ENCODE data around the gene GPN2. TPM values are rescaled to one million over a fixed set of nuclear protein-coding genes. Genes with fewer than 3 reads are reported as not detected.

Gene GPN2
- total and polyA plus RNA-seq, 12 donors: 12.4 to 31.3 (median 20.4) TPM

DNA sequence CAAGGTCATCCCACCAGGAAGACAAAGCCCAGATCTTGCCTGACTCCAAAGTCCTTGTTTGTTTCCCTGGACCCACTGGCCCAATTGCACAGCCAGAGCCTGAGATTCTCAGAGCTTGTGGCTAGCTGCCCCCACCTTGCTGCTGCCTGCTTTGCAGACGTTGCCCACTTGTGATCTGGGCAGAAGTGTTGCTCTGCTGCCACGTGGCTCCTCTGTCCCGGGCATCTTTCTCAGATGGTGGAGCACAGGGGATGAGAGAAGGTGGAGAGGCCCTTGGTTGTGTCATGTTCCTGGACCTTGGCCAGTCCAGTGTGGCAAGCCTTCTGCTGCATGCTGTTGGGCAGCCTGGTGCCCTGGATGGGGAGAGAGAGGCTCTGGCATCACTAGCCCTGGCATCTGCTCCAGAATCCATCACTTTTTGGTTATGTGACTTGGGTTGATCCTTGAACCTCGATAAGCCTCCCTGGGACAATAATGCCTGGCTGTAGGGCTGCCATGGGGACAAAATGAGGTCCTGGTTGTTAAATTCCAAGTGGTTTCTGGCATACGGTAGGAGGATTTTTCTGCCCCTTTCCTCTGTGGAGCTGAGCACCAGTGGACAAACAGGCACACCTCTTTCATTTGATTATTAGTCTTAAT, 25.2 kb upstream of the GPN2 start:
- peak; percentile 30 to 79 (median 56) for ATAC-seq

DNA sequence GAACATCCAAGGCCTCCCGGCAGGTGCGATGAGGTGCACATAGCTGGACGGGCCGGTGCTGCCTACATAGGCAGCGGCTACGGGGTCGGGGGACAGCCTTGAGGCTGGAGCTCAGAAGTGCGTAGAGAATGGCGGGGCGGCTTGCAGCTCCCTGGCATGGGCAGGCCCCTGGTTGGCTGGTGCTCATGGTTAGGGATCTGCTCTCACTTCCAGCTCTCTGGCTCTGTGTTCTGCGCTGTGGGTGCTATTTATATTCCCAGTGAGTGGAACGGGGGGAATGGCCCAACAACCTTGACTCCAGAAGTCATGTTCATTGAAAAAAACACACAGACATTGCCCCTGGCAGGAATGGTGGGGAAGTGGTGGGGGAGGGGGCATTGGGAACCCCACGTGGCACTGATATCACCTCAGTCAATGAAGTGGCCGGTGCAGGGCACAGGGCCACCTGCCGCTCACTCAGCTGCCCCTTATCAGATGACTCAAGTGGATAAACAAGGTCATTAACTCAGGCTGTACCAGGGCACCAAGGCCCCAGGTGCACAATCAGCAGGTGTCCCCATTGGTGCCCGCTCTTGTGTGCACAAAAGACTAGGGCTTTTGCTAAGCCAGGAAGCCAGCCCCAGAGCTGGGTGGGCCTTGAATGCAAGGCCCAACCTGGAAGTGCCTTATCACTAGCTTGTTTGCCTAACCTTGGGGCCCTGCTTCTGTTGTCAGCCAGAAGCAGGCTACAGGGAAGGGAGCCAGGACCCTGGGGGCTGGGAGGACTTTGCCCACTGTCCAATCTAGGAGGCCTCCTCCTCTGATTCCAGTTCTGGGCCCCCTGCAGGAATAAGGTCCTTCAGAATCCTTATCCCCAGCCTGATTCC, 23.9 kb upstream of the GPN2 start, which contains the start of gene NR0B2:
Gene NR0B2, minus strand, starts transcription at position 222 of the 866 bp plus-strand sequence. Its CDS starts 35 bp downstream, at position 187.
- Histone ChIP-seq H3K36me3 (peaks cover 0 to 9% (median 0%) of the 10 kb centered on the region in 9 donors), H3K4me3 (peak within 1 kb of the TSS; percentile 31 to 59 (median 52)), H3K4me1 (peaks cover 0 to 28% (median 4%) of the 10 kb centered on the region in 9 donors), H3K9me3 (no peaks in the 10 kb centered on the region), H3K27me3 (no peaks in the 10 kb centered on the region), H3K27ac (peak within 1 kb of the TSS; percentile 81 to 96 (median 94))
- TF ChIP-seq, protein P1, sequence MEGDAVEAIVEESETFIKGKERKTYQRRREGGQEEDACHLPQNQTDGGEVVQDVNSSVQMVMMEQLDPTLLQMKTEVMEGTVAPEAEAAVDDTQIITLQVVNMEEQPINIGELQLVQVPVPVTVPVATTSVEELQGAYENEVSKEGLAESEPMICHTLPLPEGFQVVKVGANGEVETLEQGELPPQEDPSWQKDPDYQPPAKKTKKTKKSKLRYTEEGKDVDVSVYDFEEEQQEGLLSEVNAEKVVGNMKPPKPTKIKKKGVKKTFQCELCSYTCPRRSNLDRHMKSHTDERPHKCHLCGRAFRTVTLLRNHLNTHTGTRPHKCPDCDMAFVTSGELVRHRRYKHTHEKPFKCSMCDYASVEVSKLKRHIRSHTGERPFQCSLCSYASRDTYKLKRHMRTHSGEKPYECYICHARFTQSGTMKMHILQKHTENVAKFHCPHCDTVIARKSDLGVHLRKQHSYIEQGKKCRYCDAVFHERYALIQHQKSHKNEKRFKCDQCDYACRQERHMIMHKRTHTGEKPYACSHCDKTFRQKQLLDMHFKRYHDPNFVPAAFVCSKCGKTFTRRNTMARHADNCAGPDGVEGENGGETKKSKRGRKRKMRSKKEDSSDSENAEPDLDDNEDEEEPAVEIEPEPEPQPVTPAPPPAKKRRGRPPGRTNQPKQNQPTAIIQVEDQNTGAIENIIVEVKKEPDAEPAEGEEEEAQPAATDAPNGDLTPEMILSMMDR (IDR thresholded peaks at IDR 0.05): no peak
- DNase-seq (peak; percentile 56 to 68), ATAC-seq (peak; percentile 76 to 91 (median 84))
- intact Hi-C loops (cut with DNase I): no loop called here
- WGBS, 2 donors: 42 to 47% methylated on average over 16 of the region's 16 CpGs

More for the DNA sequence above, 25.2 kb upstream of the GPN2 start:
- peak; percentile 53 to 66 for DNase-seq
- intact Hi-C loops (cut with DNase I): no loop called here
- Histone ChIP-seq H3K36me3 (peaks cover 0 to 6% (median 0%) of the 10 kb centered on the region in 9 donors), H3K4me1 (peaks cover 0 to 28% (median 4%) of the 10 kb centered on the region in 9 donors), H3K27me3 (no peaks in the 10 kb centered on the region), H3K9me3 (no peaks in the 10 kb centered on the region), H3K27ac (peak overlapping the region in 9 of 10 donors; percentile 44 to 96 (median 94)), H3K4me3 (no peak overlapping the region)
- 37 to 44% methylated on average over 5 of the region's 5 CpGs for WGBS, 2 donors
- TF ChIP-seq, protein P1 (IDR thresholded peaks at IDR 0.05): no peak

DNA sequence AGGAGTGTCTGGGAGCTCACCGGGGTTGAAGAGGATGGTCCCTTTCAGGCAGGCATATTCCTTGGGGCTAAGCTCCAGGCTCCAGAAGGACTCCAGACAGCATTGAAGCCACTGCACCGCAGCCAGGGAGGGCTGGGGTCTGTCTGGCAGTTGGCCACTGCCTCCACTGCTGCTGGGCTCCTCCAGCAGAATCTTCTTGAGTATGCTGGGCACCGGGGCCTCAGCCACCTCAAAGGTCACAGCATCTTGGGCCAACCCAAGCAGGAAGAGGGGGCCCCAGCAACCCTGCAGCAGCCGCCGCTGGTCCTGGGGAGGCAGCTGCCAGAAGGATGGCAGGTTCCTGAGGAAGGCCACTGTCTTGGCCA, 23.3 kb upstream of the GPN2 start:
- Histone ChIP-seq H3K4me3 (peak overlapping the region; percentile 31 to 59 (median 52)), H3K27me3 (no peaks in the 10 kb centered on the region), H3K36me3 (peaks cover 0 to 9% (median 0%) of the 10 kb centered on the region in 9 donors), H3K27ac (peak overlapping the region; percentile 81 to 96 (median 94)), H3K9me3 (no peaks in the 10 kb centered on the region), H3K4me1 (peaks cover 0 to 28% (median 4%) of the 10 kb centered on the region in 9 donors)
- TF ChIP-seq, protein P1 (IDR thresholded peaks at IDR 0.05): no peak
- ATAC-seq: peak in 6 of 8 donors; percentile 0 to 16 (median 5)
- 39 to 50% methylated on average over 5 of the region's 5 CpGs for WGBS, 2 donors
- intact Hi-C loops (cut with DNase I): no loop called here
- no peak for DNase-seq

DNA sequence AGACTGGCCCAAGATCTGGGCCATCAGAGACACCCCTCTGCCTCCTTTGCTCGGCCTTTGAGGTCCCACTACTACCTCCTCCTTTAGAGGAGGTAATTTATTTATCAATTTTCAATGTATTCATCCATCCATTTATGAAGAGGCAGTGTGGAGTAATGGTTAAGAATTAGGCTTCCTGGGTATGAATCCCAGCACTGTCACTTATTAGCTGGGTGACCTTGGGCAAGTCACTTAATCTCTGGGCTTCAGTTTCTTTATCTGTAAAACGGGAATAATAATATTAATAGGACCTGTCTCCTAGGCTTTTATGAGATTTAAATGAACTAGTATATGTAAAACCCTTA, 22.0 kb upstream of the GPN2 start:
- Histone ChIP-seq H3K9me3 (no peaks in the 10 kb centered on the region), H3K27me3 (no peaks in the 10 kb centered on the region), H3K4me3 (peak overlapping the region in 9 of 10 donors; percentile 34 to 59 (median 56)), H3K36me3 (peaks cover 0 to 9% (median 0%) of the 10 kb centered on the region in 9 donors), H3K4me1 (peaks cover 0 to 28% (median 4%) of the 10 kb centered on the region in 9 donors), H3K27ac (peak overlapping the region in 1 of 10 donors; percentile 95)
- TF ChIP-seq, protein P1 (IDR thresholded peaks at IDR 0.05): no peak
- intact Hi-C loops (cut with DNase I): no loop called here
- DNase-seq (no peak), ATAC-seq (no peak)
- 36 to 68% methylated on average over 2 of the region's 2 CpGs for WGBS, 2 donors

All from heart right ventricle (tissue), 16 donors.